Lower leg skin (tissue), 3 donors: ENCODE measurements around the gene CEACAM3.

Source experiments
- POLR2A ChIP-seq, 2 donors: fragments of 450-650 bp; IDR thresholded peaks; one replicate each; pipeline ENCODE4 v1.6.1; 2016 to 2017; ENCODE audit warnings: antibody characterized with exemption in 2 of 2, mild to moderate bottlenecking in 1 of 2, moderate library complexity in 1 of 2
- TF ChIP-seq, protein P1 (sequence below), 3 donors: fragments of 450-650 bp; IDR thresholded peaks; one replicate each; pipeline ENCODE4 v1.5.1; 2016; ENCODE audit warnings: antibody characterized with exemption in 3 of 3, mild to moderate bottlenecking in 3 of 3, moderate library complexity in 2 of 3

DNA sequence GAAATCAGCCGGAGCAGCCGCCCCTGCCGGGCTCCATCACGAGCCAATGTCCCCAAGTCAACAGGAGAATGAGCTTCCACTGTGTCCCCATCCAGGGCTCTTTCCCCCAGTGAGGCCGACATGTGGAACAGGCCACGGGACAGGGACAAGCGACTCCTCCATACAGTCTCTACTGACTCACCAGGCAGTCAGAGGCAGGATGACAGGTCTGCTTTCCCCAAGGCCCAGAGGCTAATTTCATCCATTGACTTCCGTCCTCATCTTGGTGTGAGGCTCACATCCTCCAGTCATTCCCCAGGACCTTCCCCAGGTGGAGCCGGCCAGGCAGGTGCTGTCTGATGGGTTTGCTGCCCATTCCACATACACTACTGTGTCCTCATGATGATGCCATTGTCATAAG lies 37.5 kb upstream of the CEACAM3 start:
- TF ChIP-seq, protein P1, sequence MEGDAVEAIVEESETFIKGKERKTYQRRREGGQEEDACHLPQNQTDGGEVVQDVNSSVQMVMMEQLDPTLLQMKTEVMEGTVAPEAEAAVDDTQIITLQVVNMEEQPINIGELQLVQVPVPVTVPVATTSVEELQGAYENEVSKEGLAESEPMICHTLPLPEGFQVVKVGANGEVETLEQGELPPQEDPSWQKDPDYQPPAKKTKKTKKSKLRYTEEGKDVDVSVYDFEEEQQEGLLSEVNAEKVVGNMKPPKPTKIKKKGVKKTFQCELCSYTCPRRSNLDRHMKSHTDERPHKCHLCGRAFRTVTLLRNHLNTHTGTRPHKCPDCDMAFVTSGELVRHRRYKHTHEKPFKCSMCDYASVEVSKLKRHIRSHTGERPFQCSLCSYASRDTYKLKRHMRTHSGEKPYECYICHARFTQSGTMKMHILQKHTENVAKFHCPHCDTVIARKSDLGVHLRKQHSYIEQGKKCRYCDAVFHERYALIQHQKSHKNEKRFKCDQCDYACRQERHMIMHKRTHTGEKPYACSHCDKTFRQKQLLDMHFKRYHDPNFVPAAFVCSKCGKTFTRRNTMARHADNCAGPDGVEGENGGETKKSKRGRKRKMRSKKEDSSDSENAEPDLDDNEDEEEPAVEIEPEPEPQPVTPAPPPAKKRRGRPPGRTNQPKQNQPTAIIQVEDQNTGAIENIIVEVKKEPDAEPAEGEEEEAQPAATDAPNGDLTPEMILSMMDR (IDR thresholded peaks at IDR 0.05) = no peak
- TF ChIP-seq POLR2A (IDR thresholded peaks at IDR 0.05) = no peak
